Stimulated activated CD8-positive, alpha-beta memory T cell treated with anti-CD3 and anti-CD28 coated beads, Interleukin-15, amount 100 ng/mL, for 4 hours (primary cell): Measurements from ENCODE around the gene ARID1B.

ENCODE experiments used
- DNase-seq, 2 donors: peaks; one replicate each; pipeline ENCODE4 v3.0.0-alpha.2; 2020; ENCODE audit warnings: low read depth in 2 of 2

Gene ARID1B

GRCh38 chr6:156877126-156877863 is 100.1 kb downstream of the ARID1B start:
- no peak for DNase-seq

- DNase-seq: no peak
Measured at GRCh38 chr6:156878681-156879080, 101.5 kb downstream of the ARID1B start.

- DNase-seq: no peak
Measured at GRCh38 chr6:156879186-156879585, 102.0 kb downstream of the ARID1B start.

- no peak for DNase-seq
Measured at GRCh38 chr6:156879591-156879990, 102.4 kb downstream of the ARID1B start.

GRCh38 chr6:156880913-156881312 is 103.7 kb downstream of the ARID1B start:
- no peak for DNase-seq

GRCh38 chr6:156881687-156882629 is 104.8 kb downstream of the ARID1B start:
- no peak for DNase-seq

GRCh38 chr6:156883497-156884252 is 106.5 kb downstream of the ARID1B start:
- DNase-seq: no peak

GRCh38 chr6:156884306-156884705 is 107.1 kb downstream of the ARID1B start:
- DNase-seq: no peak

- DNase-seq: no peak
Measured at GRCh38 chr6:156885562-156885961, 108.4 kb downstream of the ARID1B start.

- no peak for DNase-seq
Measured at GRCh38 chr6:156886409-156886808, 109.2 kb downstream of the ARID1B start.

- no peak for DNase-seq
Measured at GRCh38 chr6:156887623-156888269, 110.6 kb downstream of the ARID1B start.

GRCh38 chr6:156889469-156889868 is 112.3 kb downstream of the ARID1B start:
- no peak for DNase-seq

- DNase-seq: no peak
Measured at GRCh38 chr6:156889986-156890385, 112.8 kb downstream of the ARID1B start.

GRCh38 chr6:156890627-156891314 is 113.6 kb downstream of the ARID1B start:
- no peak for DNase-seq

GRCh38 chr6:156897907-156898531 is 120.8 kb downstream of the ARID1B start:
- no peak for DNase-seq

GRCh38 chr6:156899071-156899470 is 121.9 kb downstream of the ARID1B start:
- no peak for DNase-seq

GRCh38 chr6:156899532-156900135 is 122.5 kb downstream of the ARID1B start:
- DNase-seq: no peak

GRCh38 chr6:156900292-156900691 is 123.1 kb downstream of the ARID1B start:
- no peak for DNase-seq

GRCh38 chr6:156901309-156902019 is 124.3 kb downstream of the ARID1B start:
- no peak for DNase-seq
